ENCODE data around the gene IL5RA. TPM values are rescaled to one million over a fixed set of nuclear protein-coding genes. Genes with fewer than 3 reads are reported as not detected.

The IL5RA gene
- total RNA-seq, 1 donor from 2014 or later, result not detected

DNA sequence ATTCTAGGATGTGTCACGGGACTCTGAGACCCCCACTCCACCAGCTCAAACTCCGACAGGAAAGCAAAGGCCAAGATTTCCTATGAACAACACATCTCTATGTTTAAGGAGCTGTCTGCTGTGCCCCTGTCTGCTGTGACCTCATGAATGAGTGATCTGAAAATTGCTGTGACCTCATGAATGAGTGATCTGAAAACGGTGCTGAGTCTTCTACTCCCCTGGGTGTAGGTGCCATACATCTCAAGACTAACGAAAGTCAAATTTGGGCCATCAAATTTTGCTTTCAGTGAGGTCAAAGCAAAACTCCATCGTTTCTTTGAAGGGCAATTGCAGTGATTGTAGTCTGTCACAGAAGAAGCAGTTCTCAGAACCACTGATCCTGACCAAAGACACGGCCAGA is 24.4 kb downstream of the IL5RA start:
- Mint-ChIP-seq H3K9me3 (no peaks in the 10 kb centered on the region), H3K27me3 (ENCODE audit: low read depth) (peaks cover 3% of the 10 kb centered on the region), H3K4me3 (no peak overlapping the region), H3K27ac (ENCODE audit: unreplicated experiment) (no peak overlapping the region), H3K4me1 (no peaks in the 10 kb centered on the region), H3K36me3 (ENCODE audit: low read depth) (no peaks in the 10 kb centered on the region)
- TF ChIP-seq, protein P1, sequence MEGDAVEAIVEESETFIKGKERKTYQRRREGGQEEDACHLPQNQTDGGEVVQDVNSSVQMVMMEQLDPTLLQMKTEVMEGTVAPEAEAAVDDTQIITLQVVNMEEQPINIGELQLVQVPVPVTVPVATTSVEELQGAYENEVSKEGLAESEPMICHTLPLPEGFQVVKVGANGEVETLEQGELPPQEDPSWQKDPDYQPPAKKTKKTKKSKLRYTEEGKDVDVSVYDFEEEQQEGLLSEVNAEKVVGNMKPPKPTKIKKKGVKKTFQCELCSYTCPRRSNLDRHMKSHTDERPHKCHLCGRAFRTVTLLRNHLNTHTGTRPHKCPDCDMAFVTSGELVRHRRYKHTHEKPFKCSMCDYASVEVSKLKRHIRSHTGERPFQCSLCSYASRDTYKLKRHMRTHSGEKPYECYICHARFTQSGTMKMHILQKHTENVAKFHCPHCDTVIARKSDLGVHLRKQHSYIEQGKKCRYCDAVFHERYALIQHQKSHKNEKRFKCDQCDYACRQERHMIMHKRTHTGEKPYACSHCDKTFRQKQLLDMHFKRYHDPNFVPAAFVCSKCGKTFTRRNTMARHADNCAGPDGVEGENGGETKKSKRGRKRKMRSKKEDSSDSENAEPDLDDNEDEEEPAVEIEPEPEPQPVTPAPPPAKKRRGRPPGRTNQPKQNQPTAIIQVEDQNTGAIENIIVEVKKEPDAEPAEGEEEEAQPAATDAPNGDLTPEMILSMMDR (conservative IDR thresholded peaks at IDR 0.05), result no peak
- no peak for DNase-seq (ENCODE audit: low read depth, low spot score)

DNA sequence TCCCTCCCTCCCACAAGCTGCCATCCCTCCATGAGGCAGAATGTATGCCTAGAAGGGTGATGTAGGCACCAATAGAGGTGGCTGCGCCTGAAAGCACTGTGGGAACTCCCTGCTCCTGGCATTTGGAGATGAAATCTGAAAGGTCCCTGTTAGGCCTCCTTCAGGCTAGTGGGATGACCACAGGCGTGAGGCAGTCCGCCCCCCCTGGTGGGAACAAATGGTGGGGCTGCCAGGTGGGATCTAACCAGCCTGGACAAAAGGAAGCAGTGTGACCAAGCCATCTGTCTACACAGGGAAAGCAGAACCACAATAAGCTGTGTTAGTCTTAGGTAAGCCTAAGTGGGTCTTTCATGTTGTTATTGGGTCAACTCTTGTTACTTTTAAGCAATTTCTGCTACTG is 25.3 kb downstream of the IL5RA start:
- H3K36me3 Mint-ChIP-seq (ENCODE audit: low read depth), result no peaks in the 10 kb centered on the region
- no peak for DNase-seq (ENCODE audit: low read depth, low spot score)
- no peaks in the 10 kb centered on the region for H3K4me1 Mint-ChIP-seq
- H3K27ac Mint-ChIP-seq (ENCODE audit: unreplicated experiment), result no peak overlapping the region
- TF ChIP-seq, protein P1 (conservative IDR thresholded peaks at IDR 0.05), result no peak
- no peak overlapping the region for H3K4me3 Mint-ChIP-seq
- no peaks in the 10 kb centered on the region for H3K9me3 Mint-ChIP-seq
- peaks cover 3% of the 10 kb centered on the region for H3K27me3 Mint-ChIP-seq (ENCODE audit: low read depth)

DNA sequence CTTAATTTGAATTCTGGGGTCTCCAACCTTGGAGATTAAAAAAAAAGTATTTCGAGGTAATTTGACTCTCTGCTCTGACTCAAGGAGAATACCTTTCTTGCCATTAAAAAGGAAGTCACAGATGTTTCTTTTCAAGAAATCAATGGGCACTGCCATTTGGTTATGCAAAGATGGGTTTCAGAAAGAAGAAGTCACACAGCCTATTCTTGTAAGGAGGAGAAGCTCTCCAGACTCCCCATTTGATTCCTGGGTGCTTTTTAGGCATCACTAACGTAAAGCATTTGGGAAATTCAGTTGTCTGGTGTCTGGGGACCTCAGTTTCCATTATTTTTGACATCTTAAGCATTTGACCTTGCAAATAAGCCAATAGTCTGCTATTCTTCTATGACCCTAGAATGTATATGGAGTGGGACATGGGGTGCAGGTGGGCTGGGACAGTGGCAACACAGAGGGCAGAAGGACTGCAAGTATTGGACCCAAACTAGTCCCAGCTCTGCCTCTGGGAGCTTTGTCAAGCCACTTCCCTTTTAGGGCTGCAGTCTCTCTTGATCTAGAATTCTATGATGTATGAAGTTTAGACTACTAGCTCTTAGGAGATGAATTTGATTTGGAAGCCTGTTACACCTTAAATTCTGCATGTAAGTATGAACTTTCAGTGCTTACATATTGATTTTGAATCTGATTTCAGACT is 27.8 kb downstream of the IL5RA start:
- Mint-ChIP-seq H3K4me3 (no peak overlapping the region), H3K27me3 (ENCODE audit: low read depth) (peaks cover 4% of the 10 kb centered on the region), H3K27ac (ENCODE audit: unreplicated experiment) (no peak overlapping the region), H3K36me3 (ENCODE audit: low read depth) (no peaks in the 10 kb centered on the region), H3K9me3 (no peaks in the 10 kb centered on the region), H3K4me1 (no peaks in the 10 kb centered on the region)
- no peak for DNase-seq (ENCODE audit: low read depth, low spot score)
- TF ChIP-seq, protein P1 (conservative IDR thresholded peaks at IDR 0.05), result no peak

DNA sequence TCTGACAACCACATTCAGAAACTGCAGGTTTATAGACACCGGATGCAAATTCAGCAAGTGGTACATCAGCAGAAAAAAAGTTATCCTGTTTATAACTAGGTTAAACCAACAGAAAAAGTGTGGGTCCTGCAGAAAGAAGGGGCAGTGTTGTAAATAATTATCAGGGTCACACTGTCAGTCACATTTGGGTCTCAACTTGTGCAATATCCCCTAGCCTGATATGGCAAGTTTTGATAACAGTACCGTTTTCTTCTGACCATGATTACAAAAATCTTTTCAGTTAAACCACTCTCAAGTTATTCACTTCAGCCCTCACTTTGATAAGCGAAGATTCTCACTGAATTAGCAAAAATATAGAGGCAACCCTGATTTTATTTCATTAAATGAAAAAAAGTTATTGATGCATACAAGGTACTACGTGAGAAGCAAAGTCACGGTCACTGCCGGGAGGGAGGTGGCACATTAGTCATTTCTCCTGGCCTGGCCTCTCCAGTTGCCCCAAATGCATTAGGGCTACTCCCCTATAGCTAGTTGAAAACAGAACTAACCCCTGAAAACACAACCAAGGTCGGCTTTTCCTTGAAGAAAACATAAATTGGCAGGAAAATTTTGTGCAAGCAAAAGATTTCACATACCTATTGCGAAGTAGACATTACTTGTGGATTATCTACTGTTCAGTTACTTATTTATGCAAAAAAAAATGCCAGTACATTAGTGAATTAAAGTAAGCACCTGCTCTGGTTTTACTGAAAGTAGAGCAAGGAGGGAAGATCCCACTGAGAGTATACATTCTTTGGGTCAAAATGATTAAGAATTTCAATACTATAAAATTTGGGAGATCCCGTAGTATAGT is 28.6 kb downstream of the IL5RA start:
- H3K27ac Mint-ChIP-seq (ENCODE audit: unreplicated experiment), result no peak overlapping the region
- H3K4me1 Mint-ChIP-seq, result no peaks in the 10 kb centered on the region
- H3K9me3 Mint-ChIP-seq, result no peaks in the 10 kb centered on the region
- TF ChIP-seq, protein P1 (conservative IDR thresholded peaks at IDR 0.05), result no peak
- H3K27me3 Mint-ChIP-seq (ENCODE audit: low read depth), result peaks cover 4% of the 10 kb centered on the region
- no peak overlapping the region for H3K4me3 Mint-ChIP-seq
- no peak for DNase-seq (ENCODE audit: low read depth, low spot score)
- no peaks in the 10 kb centered on the region for H3K36me3 Mint-ChIP-seq (ENCODE audit: low read depth)

DNA sequence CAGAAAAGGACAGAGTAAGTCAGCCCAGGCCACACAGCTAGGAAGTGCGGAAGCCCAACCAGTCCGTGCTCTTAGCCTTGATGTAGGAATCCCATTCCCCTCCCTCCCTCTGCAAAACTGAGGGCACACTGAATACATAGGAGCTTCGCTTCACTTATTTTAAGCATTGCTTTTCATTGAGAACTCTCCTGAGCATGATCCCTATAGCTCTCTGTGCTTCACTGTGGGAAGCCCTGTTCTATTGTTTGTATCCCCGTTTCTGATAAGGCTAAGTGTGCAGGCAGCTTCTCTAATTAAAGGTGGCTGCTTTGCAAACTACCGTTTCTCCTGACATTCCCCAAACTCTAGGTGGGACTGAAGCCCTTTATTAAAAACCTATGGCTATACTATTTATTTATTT is 29.9 kb downstream of the IL5RA start:
- TF ChIP-seq, protein P1 (conservative IDR thresholded peaks at IDR 0.05), result no peak
- Mint-ChIP-seq H3K4me3 (no peak overlapping the region), H3K36me3 (ENCODE audit: low read depth) (no peaks in the 10 kb centered on the region), H3K9me3 (no peaks in the 10 kb centered on the region), H3K27me3 (ENCODE audit: low read depth) (peaks cover 4% of the 10 kb centered on the region), H3K27ac (ENCODE audit: unreplicated experiment) (no peak overlapping the region), H3K4me1 (no peaks in the 10 kb centered on the region)
- DNase-seq (ENCODE audit: low read depth, low spot score), result no peak

Measured in neural crest cell (in vitro differentiated cells).